Rectal smooth muscle tissue (tissue), 1 donor: ENCODE results near the gene GRID1.

Experiments used
- H3K27ac ChIP-seq: one replicate; pipeline ENCODE4 v1.7.0; 2013; ENCODE audit warnings: low read depth, low read length, inconsistent platforms
- H3K27me3 ChIP-seq: one replicate; pipeline ENCODE4 v1.7.0; 2013; ENCODE audit warnings: low read length; ENCODE audit not compliant: control insufficient read depth, insufficient read depth
- H3K36me3 ChIP-seq: one replicate; pipeline ENCODE4 v1.7.0; 2013; ENCODE audit warnings: low read length; ENCODE audit not compliant: control insufficient read depth, insufficient read depth
- H3K4me1 ChIP-seq: one replicate; pipeline ENCODE4 v1.7.0; 2013; ENCODE audit warnings: low read length; ENCODE audit not compliant: control insufficient read depth, insufficient read depth
- H3K4me3 ChIP-seq: one replicate; pipeline ENCODE4 v1.7.0; 2013; ENCODE audit warnings: low read length
- H3K9ac ChIP-seq: one replicate; pipeline ENCODE4 v1.7.0; 2013; ENCODE audit warnings: low read length

GRID1 gene

DNA sequence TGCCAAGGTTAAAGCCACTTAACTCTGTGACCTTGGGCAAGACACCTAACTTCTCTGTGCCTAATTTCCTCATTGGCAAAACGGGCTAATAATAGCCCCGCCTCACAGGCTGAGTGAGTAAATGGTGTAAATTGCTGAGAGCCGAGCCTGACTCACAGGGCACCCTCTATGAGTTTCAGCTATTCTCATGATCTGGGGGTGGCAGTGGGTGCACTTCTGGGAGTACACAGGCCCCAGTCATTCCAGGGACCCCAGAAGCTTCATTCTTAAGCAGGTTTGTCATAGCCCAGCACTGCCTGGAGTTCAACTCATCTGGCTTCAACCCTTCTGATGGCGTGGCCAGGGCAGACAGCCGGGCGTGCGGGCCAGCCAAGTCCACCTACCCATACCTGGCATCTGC is 137.2 kb downstream of the GRID1 start:
- no peaks in the 10 kb centered on the region for H3K4me1 ChIP-seq

DNA sequence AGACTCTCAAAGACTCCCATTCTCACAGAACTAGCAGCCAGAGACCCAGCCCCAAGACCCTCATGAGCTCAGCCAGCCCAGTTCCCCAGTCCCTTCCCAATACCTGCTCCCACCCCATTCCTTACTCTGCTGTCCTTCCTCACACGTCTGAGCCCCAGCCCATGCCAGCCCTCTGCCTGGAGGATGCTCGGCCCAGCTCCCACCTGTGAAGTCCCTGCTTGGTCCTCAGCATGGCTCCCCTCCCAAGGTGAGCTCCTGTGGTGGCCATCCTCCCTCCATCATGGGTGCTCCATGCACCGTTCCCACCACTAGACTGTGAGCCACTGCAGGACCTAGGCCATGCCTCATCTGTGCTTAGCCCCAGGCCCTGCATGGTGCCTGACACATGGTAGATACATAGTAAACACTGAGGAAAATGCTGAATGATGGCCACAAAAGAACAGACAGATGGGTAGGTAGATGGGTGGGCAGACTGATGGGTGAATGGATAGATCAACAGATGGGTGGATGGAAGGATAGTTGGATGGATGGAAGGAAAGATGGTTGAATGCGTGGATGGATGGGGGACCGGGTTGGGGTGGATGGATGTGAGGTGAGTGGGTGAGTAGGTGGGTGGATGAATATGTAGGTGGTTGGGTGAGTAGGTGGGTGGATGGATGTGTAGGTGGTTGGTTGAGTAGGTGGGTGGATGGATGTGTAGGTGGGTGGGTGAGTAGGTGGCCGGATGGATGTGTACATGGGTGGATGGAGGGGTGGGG is 138.9 kb downstream of the GRID1 start:
- no peak overlapping the region for H3K9ac ChIP-seq
- no peak overlapping the region for H3K4me3 ChIP-seq
- no peak overlapping the region for H3K27ac ChIP-seq
- peaks cover 3% of the 10 kb centered on the region for H3K27me3 ChIP-seq
- H3K4me1 ChIP-seq: no peaks in the 10 kb centered on the region
- H3K36me3 ChIP-seq: no peaks in the 10 kb centered on the region

More for the DNA sequence above, 137.2 kb downstream of the GRID1 start:
- H3K27me3 ChIP-seq: peaks cover 3% of the 10 kb centered on the region
- H3K4me3 ChIP-seq: no peak overlapping the region
- H3K36me3 ChIP-seq: no peaks in the 10 kb centered on the region
- no peak overlapping the region for H3K9ac ChIP-seq
- no peak overlapping the region for H3K27ac ChIP-seq

DNA sequence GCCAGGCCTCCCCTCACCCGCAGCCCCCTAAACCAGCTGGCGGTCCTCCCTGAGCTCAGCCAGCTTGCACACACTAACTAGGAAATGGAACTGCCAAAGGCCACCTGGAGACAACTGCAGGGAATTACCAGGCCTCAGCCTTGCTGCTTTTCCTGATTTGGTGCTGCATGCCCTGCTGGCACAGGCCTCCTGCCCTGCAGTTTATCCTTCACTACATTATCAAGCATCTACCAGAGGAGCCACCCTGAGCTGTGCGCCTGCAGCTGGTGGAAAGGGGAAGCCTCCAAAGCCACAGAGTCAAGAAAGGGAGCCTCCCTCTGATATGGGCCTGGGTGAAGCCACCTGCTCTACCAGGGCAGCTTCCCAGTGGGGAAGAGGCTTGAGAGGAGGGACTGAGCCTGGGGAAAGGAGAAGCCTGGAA is 139.8 kb downstream of the GRID1 start:
- Histone ChIP-seq H3K27me3 (peaks cover 3% of the 10 kb centered on the region), H3K4me1 (no peaks in the 10 kb centered on the region), H3K4me3 (no peak overlapping the region), H3K36me3 (no peaks in the 10 kb centered on the region), H3K9ac (no peak overlapping the region), H3K27ac (no peak overlapping the region)

DNA sequence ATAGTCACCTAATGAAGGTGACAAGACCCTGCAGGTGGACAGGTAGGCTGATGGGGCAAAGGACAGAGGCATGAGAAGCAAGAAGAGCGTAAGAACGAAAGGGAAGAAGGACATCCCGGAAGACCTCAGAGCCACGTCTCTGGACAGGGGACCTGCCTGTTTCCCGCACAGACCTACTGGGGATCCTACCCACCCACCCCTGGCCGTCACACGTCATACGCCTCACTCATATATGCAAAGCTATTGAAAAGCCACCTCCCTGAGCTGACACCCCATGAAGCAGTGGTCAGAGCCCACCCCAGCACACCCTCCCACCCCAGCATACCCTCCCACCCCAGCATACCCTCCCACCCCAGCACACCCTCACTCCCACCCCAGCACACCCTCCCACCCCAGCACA is 140.6 kb downstream of the GRID1 start:
- Histone ChIP-seq H3K27ac (no peak overlapping the region), H3K36me3 (no peaks in the 10 kb centered on the region), H3K27me3 (peaks cover 3% of the 10 kb centered on the region), H3K4me3 (no peak overlapping the region), H3K9ac (no peak overlapping the region), H3K4me1 (no peaks in the 10 kb centered on the region)

DNA sequence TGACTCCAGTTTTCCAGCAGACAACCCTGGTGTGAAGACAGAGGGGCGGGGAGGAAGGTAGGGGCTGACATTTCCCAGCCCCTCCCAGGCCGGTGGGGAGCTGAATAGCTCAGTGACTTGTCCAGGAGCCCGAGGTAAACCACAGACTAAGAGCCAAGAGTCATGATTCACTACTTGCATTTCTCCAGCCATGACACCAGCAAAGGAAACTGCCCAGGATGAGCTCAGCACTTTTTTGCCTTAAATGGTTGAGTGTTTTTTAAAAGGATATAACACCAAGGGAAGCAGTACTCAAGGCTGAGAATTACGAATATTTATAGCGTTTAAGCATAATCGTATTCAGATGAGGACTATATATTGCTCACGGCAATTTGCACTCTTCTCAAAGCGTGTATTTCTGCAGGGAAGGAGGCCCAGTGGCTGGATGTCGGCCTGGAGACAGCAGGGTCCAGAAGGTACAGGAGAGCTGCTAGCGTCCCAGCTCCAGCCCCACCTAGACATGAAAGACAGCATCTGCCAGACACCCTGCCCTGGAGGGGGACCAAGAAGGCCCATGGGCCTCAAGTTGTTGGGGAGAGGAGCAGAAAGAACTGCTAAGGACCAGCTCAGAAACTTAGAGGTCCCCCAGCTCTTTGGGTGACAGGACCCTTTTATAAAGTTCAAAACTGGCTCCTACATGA is 141.4 kb downstream of the GRID1 start:
- no peaks in the 10 kb centered on the region for H3K4me1 ChIP-seq
- no peak overlapping the region for H3K27ac ChIP-seq
- no peaks in the 10 kb centered on the region for H3K36me3 ChIP-seq
- H3K9ac ChIP-seq: no peak overlapping the region
- no peak overlapping the region for H3K4me3 ChIP-seq
- H3K27me3 ChIP-seq: no peaks in the 10 kb centered on the region

DNA sequence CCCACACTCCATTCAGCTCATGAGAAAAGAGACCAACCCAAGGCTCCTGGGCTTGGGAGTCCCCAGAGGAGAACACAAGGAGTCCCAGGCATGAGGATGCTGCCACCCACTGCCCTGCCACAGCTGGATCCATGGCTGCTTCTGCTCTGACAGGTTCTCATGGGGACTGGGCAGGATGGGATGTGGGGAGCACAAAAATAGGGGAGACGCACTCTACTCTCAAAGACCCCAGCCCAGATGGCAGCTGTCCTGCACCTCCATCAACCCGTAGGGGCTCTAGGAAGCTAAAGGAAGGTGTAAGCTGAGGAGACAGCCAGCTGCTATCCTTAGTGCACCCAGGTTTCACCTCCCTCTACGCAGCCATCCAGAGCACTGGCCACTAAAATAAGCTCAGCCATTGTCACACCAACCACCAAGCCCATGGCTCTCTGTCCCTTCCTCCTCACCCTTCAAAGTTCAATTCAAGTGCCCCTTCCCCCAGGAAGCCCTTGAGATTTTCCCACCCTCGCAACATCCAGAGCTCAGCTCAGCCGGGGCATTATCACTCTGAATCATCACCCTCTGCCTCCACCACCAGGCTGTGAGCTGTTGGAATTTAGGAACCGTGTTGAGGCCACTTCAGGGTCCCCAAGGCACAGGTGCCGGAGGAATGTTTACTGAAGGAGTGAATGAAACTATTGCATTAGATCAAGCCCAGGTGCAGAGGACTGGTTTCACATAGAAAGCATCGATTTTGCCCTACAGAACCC is 142.1 kb downstream of the GRID1 start:
- no peak overlapping the region for H3K9ac ChIP-seq
- H3K4me1 ChIP-seq: no peaks in the 10 kb centered on the region
- no peak overlapping the region for H3K4me3 ChIP-seq
- H3K27ac ChIP-seq: no peak overlapping the region
- H3K36me3 ChIP-seq: no peaks in the 10 kb centered on the region
- no peaks in the 10 kb centered on the region for H3K27me3 ChIP-seq

DNA sequence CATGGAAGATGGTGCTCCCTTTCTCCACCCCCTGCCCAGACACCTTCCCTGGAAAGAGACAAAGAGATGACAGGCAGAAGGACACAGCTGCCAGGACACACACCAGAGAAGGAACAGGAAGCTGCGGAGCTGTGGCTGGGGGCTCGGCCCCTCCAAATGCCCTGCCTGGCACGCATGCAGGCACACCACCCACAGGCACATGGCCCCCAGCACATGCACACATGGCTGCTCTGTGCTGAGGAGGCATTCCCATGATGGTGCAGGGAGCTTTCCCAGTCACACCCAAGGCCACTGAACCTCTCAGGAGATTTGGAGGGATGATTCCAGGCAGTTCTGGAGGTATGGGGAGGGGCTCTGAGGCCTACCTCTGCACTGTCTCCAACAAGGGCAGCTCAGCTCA is 143.3 kb downstream of the GRID1 start:
- Histone ChIP-seq H3K27me3 (no peaks in the 10 kb centered on the region), H3K4me3 (no peak overlapping the region), H3K4me1 (no peaks in the 10 kb centered on the region), H3K36me3 (no peaks in the 10 kb centered on the region), H3K9ac (no peak overlapping the region), H3K27ac (no peak overlapping the region)

DNA sequence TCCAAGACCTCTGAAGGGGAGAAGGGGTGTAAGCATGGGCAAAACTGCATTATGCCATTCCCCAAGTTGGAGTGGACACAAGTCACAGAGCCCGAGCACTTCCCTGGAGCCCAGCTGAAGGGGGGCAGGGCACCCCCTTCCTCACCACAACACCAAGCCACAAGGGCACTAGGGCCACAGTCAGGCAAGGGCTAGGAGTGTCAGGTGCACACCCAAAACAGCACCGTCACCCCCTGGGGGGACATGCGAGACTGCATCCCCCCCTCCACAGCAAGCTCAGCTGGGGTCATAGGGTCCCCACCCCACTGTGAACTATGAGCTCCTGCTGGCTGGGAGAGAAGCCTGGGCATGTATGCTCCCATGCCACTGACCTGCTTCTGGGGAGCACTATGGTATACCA is 143.9 kb downstream of the GRID1 start:
- no peak overlapping the region for H3K9ac ChIP-seq
- no peak overlapping the region for H3K4me3 ChIP-seq
- no peaks in the 10 kb centered on the region for H3K4me1 ChIP-seq
- H3K27ac ChIP-seq: no peak overlapping the region
- no peaks in the 10 kb centered on the region for H3K27me3 ChIP-seq
- H3K36me3 ChIP-seq: no peaks in the 10 kb centered on the region

DNA sequence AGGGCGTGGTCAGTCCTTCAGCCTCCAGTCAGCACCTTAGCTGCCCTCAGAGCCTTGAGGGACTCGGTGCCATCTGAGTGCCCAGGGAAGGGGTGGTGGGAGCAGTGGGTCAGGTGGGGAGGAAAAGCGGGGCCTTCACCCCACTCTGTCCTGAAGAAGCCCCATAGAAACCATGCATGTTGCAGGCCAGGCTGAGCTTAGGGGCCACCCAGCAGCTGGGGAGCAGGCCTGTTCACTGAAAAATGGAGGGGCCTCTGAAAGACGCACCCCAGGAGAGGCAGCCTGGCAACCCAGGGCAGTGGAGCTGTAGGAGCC is 144.3 kb downstream of the GRID1 start:
- H3K4me3 ChIP-seq: no peak overlapping the region
- H3K36me3 ChIP-seq: no peaks in the 10 kb centered on the region
- no peak overlapping the region for H3K9ac ChIP-seq
- H3K27ac ChIP-seq: no peak overlapping the region
- H3K4me1 ChIP-seq: no peaks in the 10 kb centered on the region
- no peaks in the 10 kb centered on the region for H3K27me3 ChIP-seq

DNA sequence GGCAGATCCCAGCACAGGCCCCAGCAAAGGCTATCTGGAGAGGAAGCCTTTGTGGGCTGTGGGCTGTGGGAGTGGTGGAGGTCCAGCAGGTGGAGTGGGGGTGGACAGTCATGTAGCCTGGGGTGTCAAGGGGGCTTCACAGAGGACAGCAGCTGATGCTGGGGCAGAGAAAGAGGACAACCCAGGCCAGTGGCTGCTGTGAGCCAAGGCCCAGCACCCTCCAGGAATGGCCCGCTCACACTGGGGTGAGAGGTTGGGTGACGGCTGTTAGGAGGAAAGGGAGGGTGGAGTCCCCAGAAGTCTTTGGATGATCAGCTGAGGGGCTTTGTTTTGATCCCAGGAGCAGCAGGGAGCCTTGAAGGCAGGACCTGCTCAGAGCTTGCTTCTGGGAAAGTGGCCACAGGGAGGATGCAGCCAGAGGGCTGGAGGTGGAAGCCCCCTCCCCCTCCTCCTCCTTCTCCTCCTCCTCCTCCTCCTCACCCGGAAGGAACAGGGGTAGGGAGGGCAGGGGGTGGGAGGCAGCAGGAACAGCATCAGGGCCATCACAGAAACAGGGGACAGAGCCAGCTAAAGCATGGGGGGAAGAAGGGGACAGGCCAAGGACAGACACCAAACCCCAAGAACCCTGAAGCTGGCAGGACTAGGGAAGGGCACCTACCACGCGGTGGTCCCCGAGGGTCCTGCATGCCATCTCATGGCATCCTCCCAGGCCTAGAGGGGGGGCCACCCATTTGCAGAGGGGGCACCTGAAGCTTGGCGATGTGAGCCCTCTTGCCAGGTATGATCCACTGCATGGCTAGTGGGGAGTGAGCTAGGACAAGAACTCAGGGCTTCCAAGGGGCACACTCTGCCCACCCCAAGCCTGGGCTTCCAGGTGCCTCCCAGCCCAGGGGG is 144.9 kb downstream of the GRID1 start:
- H3K27me3 ChIP-seq: no peaks in the 10 kb centered on the region
- no peak overlapping the region for H3K4me3 ChIP-seq
- no peak overlapping the region for H3K9ac ChIP-seq
- no peaks in the 10 kb centered on the region for H3K4me1 ChIP-seq
- no peaks in the 10 kb centered on the region for H3K36me3 ChIP-seq
- H3K27ac ChIP-seq: no peak overlapping the region

DNA sequence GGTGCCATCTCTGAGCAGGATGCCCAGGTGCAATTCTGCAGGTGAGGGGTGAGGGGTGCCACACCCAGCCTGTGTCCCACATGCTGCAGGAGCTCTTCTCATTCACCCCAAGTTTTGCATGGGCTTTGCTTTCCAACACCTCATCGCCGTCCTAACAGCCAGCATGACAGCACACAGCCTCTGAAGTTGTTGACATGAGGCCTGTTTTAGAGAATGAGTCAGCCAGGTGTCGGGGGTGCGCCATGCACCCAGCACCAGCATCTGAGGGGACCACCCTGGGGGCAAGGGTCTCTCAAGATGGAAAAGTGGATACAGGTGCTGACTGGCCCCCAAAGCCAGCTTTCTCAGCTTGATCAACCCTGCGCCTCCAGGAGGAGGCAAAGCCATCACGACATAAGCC is 146.0 kb downstream of the GRID1 start:
- Histone ChIP-seq H3K27ac (no peak overlapping the region), H3K4me1 (no peaks in the 10 kb centered on the region), H3K9ac (no peak overlapping the region), H3K27me3 (no peaks in the 10 kb centered on the region), H3K4me3 (no peak overlapping the region), H3K36me3 (no peaks in the 10 kb centered on the region)

DNA sequence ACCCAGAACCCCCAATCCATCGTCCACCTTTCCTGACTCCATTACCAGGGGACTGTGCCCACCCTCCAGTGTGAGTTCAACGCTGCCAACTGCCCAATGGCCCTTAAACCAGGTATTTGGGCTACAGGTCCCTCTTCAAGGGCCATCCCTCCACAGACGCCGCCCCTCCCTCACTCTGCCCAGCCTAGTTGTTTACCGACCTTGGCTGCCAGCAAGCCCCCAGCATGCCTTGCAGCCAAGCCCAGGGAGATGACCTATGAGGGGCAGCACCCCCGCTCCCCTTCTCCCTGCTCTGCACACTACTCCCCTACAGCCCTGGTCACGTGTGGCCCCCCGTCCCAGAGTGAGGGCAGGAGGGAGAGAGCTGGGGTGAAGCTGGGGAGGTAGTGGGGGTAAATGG is 147.3 kb downstream of the GRID1 start:
- Histone ChIP-seq H3K4me3 (no peak overlapping the region), H3K27me3 (no peaks in the 10 kb centered on the region), H3K36me3 (no peaks in the 10 kb centered on the region), H3K4me1 (no peaks in the 10 kb centered on the region), H3K27ac (no peak overlapping the region), H3K9ac (no peak overlapping the region)
